PFSK-1 (cell line): ENCODE results near the gene SLC43A2.

ENCODE experiments used
- FOXP2 ChIP-seq: optimal IDR thresholded peaks from 2 replicates; pipeline ENCODE3; 2011; ENCODE audit warnings: borderline replicate concordance, control low read depth, inconsistent platforms; ENCODE audit not compliant: insufficient read depth; ENCODE audit errors: extremely low read length, extremely low read depth
- POLR2AphosphoS5 ChIP-seq: IDR thresholded peaks from 2 replicates; pipeline ENCODE4 v1.6.1; 2012; ENCODE audit warnings: low read depth, mild to moderate bottlenecking, control low read depth, low read length, moderate library complexity
- REST ChIP-seq, 2 experiments: IDR thresholded peaks; 2 replicates each; pipeline versions ENCODE4 v1.6.1 to v1.8.0; 2011 to 2012; ENCODE audit warnings: low read depth in 2 of 2, low read length in 2 of 2, control low read depth in 1 of 2, inconsistent platforms in 1 of 2, mild to moderate bottlenecking in 1 of 2, moderate library complexity in 1 of 2; ENCODE audit not compliant: insufficient read depth in 1 of 2
- SIN3A ChIP-seq: IDR thresholded peaks from 2 replicates; pipeline ENCODE4 v1.6.1; 2012; ENCODE audit warnings: mild to moderate bottlenecking, low read length, moderate library complexity, borderline replicate concordance; ENCODE audit not compliant: insufficient read depth
- TAF1 ChIP-seq: IDR thresholded peaks from 2 replicates; pipeline ENCODE4 v1.6.1; 2012; ENCODE audit warnings: low read length, control low read depth, borderline replicate concordance; ENCODE audit not compliant: insufficient read depth

SLC43A2 gene

GRCh38 chr17:1643999-1644492 is 15.4 kb upstream of the SLC43A2 start:
- TF ChIP-seq SIN3A (no peak), POLR2AphosphoS5 (no peak), REST (IDR thresholded peaks at IDR 0.05; ENCODE audit: insufficient read depth in 1 of 2, low read depth in 2 of 2, low read length in 2 of 2) (no peak), TAF1 (no peak), FOXP2 (no peak)

GRCh38 chr17:1643293-1643998 is 14.8 kb upstream of the SLC43A2 start:
- no peak for TF ChIP-seq REST (IDR thresholded peaks at IDR 0.05; ENCODE audit: insufficient read depth in 1 of 2, low read depth in 2 of 2, low read length in 2 of 2)
- TF ChIP-seq TAF1 = no peak
- no peak; the same call in 1 of the 2 replicates for TF ChIP-seq POLR2AphosphoS5
- no peak for TF ChIP-seq SIN3A
- TF ChIP-seq FOXP2 = no peak

GRCh38 chr17:1641065-1641403 is 12.4 kb upstream of the SLC43A2 start:
- TF ChIP-seq SIN3A (no peak), REST (IDR thresholded peaks at IDR 0.05; ENCODE audit: insufficient read depth in 1 of 2, low read depth in 2 of 2, low read length in 2 of 2) (no peak), TAF1 (no peak), FOXP2 (no peak), POLR2AphosphoS5 (no peak)

- TF ChIP-seq FOXP2 (no peak), SIN3A (no peak), TAF1 (no peak), REST (IDR thresholded peaks at IDR 0.05; ENCODE audit: insufficient read depth in 1 of 2, low read depth in 2 of 2, low read length in 2 of 2) (no peak), POLR2AphosphoS5 (no peak)
Observed at GRCh38 chr17:1640329-1641064, 11.9 kb upstream of the SLC43A2 start.
